H1 (cell line): Measurements from ENCODE around the gene TMEM220. TPM values are rescaled to one million over a fixed set of nuclear protein-coding genes. Genes with fewer than 3 reads are reported as not detected.
A peak's percentile ranks its signal among the peaks of the same experiment; 100 is the strongest.

Source experiments
- CTCF ChIA-PET: fragments of 300-600 bp; sonication (Branson Sonifier 250); formaldehyde crosslinking; loops from one replicate; lab custom pipeline; 2021; ENCODE audit not compliant: partially characterized antibody; lab: Charles Lee
- POLR2A ChIA-PET: fragments of 300-600 bp; sonication (Branson Sonifier 250); formaldehyde crosslinking; loops from one replicate; lab custom pipeline; 2021; ENCODE audit warnings: inconsistent platforms; ENCODE audit not compliant: partially characterized antibody; lab: Charles Lee
- DNase-seq, 2 experiments: peaks; one replicate each; pipeline versions ENCODE4 v3.0.0 to v3.0.0-alpha.2; 2010 to 2022; ENCODE audit warnings: low spot score in 2 of 2, low read depth in 1 of 2, mixed read lengths in 1 of 2
- FAIRE-seq: peaks from 2 replicates; lab custom pipeline; 2011; peaks lifted over from hg19 to GRCh38; lab: Jason Lieb, UNC
- H2AFZ ChIP-seq: 2 replicates; pipeline ENCODE4 v1.8.1; 2012; ENCODE audit warnings: low read length, inconsistent platforms
- H2AK5ac ChIP-seq: 2 replicates; pipeline ENCODE4 v1.6.1; 2013; ENCODE audit warnings: low read depth, low read length
- H2BK120ac ChIP-seq: replicated peaks from 2 replicates; pipeline ENCODE3; 2013; ENCODE audit warnings: low read depth, low read length, inconsistent platforms
- H2BK12ac ChIP-seq: 2 replicates; pipeline ENCODE4 v1.6.1; 2013; ENCODE audit warnings: low read depth, low read length
- H2BK15ac ChIP-seq: 2 replicates; pipeline ENCODE4 v1.6.1; 2013; ENCODE audit warnings: low read length
- H2BK20ac ChIP-seq: 2 replicates; pipeline ENCODE4 v1.6.1; 2013; ENCODE audit warnings: low read length
- H2BK5ac ChIP-seq: 2 replicates; pipeline ENCODE4 v1.6.1; 2013; ENCODE audit warnings: low read depth, low read length
- H3K14ac ChIP-seq: 2 replicates; pipeline ENCODE4 v1.6.1; 2013; ENCODE audit warnings: inconsistent platforms; ENCODE audit not compliant: insufficient read length
- H3K18ac ChIP-seq: 2 replicates; pipeline ENCODE4 v1.6.1; 2013; ENCODE audit warnings: low read length; ENCODE audit errors: extremely low read depth
- H3K23ac ChIP-seq: 2 replicates; pipeline ENCODE4 v1.6.1; 2013; ENCODE audit warnings: inconsistent platforms; ENCODE audit not compliant: insufficient read length
- H3K23me2 ChIP-seq: 2 replicates; pipeline ENCODE4 v1.6.1; 2013; ENCODE audit warnings: low read depth, low read length
- H3K27ac ChIP-seq: 2 replicates; pipeline ENCODE4 v1.6.1; 2011; ENCODE audit warnings: low read depth, low read length, inconsistent platforms
- H3K27me3 ChIP-seq, 4 experiments: replicated peaks in 1 of 4; 1 replicate in 1 of 4; 2 replicates in 3 of 4; pipeline versions ENCODE4 v1.6.1 to v1.8.1; 2011 to 2013; ENCODE audit warnings: low read length in 3 of 4, mild to moderate bottlenecking in 3 of 4, inconsistent platforms in 2 of 4, mixed read lengths in 2 of 4, moderate library complexity in 1 of 4; ENCODE audit not compliant: control insufficient read depth in 3 of 4, insufficient read depth in 3 of 4; ENCODE audit errors: extremely low read depth in 1 of 4
- H3K36me3 ChIP-seq, 4 experiments: 2 replicates each; pipeline versions ENCODE4 v1.6.1 to v1.8.1; 2011 to 2013; ENCODE audit warnings: mild to moderate bottlenecking in 4 of 4, low read length in 3 of 4, moderate library complexity in 2 of 4, control low read depth in 1 of 4, inconsistent platforms in 1 of 4; ENCODE audit not compliant: insufficient read depth in 4 of 4, control insufficient read depth in 2 of 4
- H3K4ac ChIP-seq: replicated peaks from 2 replicates; pipeline ENCODE3; 2013; ENCODE audit warnings: low read length, low read depth, mixed read lengths, inconsistent platforms; ENCODE audit not compliant: insufficient read length
- H3K4me1 ChIP-seq, 4 experiments: replicated peaks in 1 of 4; 1 replicate in 1 of 4; 2 replicates in 3 of 4; pipeline versions ENCODE4 v1.6.1 to v1.8.1; 2011 to 2013; ENCODE audit warnings: low read length in 3 of 4, inconsistent platforms in 2 of 4, mixed read lengths in 1 of 4; ENCODE audit not compliant: insufficient read depth in 4 of 4, control insufficient read depth in 3 of 4
- H3K4me2 ChIP-seq, 2 experiments: 2 replicates each; pipeline versions ENCODE4 v1.6.1 to v1.8.1; 2011 to 2013; ENCODE audit warnings: low read depth in 2 of 2, low read length in 2 of 2, control low read depth in 1 of 2, inconsistent platforms in 1 of 2, mild to moderate bottlenecking in 1 of 2; ENCODE audit not compliant: insufficient read depth in 1 of 2
- H3K4me3 ChIP-seq, 4 experiments: fragments of 200-600, 300-600 bp in 1 of 4; sonication (generic), shearing (Covaris generic), sonication (Bioruptor Twin) in 1 of 4; 2 replicates each; pipeline versions ENCODE4 v1.5.1 to v1.8.1; 2011 to 2016; ENCODE audit warnings: low read length in 4 of 4, low read depth in 3 of 4, control low read depth in 2 of 4, inconsistent platforms in 2 of 4, mild to moderate bottlenecking in 2 of 4, mixed read lengths in 1 of 4, moderate library complexity in 1 of 4; ENCODE audit not compliant: insufficient read depth in 2 of 4; ENCODE audit errors: extremely low read depth in 1 of 4
- H3K56ac ChIP-seq: replicated peaks from 2 replicates; pipeline ENCODE3; 2013; ENCODE audit warnings: low read depth, mild to moderate bottlenecking, mixed read lengths, low read length, inconsistent platforms; ENCODE audit not compliant: insufficient read length
- H3K79me1 ChIP-seq: 2 replicates; pipeline ENCODE4 v1.6.1; 2013; ENCODE audit warnings: low read depth, low read length, control low read depth
- H3K79me2 ChIP-seq, 2 experiments: 2 replicates each; pipeline versions ENCODE4 v1.6.1 to v1.8.1; 2012 to 2013; ENCODE audit warnings: low read length in 2 of 2, mild to moderate bottlenecking in 2 of 2, inconsistent platforms in 1 of 2; ENCODE audit not compliant: insufficient read depth in 2 of 2, control insufficient read depth in 1 of 2
- H3K9ac ChIP-seq, 4 experiments: replicated peaks in 1 of 4; 1 replicate in 1 of 4; 2 replicates in 3 of 4; pipeline versions ENCODE4 v1.6.1 to v1.8.1; 2011 to 2013; ENCODE audit warnings: low read depth in 3 of 4, low read length in 3 of 4, control low read depth in 2 of 4, mild to moderate bottlenecking in 2 of 4, moderate library complexity in 2 of 4, inconsistent platforms in 1 of 4; ENCODE audit errors: extremely low read depth in 1 of 4
- H3K9me3 ChIP-seq, 2 experiments: 2 replicates each; pipeline versions ENCODE4 v1.6.1 to v1.8.1; 2012 to 2013; ENCODE audit warnings: mild to moderate bottlenecking in 2 of 2, moderate library complexity in 2 of 2, control low read depth in 1 of 2, inconsistent platforms in 1 of 2, low read depth in 1 of 2, low read length in 1 of 2, mixed read lengths in 1 of 2; ENCODE audit not compliant: insufficient read depth in 2 of 2
- H4K20me1 ChIP-seq, 2 experiments: replicated peaks in 1 of 2; 2 replicates each; pipeline versions ENCODE3 to v1.8.1; 2011 to 2013; ENCODE audit warnings: inconsistent platforms in 2 of 2, low read length in 2 of 2, mild to moderate bottlenecking in 1 of 2; ENCODE audit not compliant: insufficient read depth in 2 of 2, control insufficient read depth in 1 of 2
- H4K5ac ChIP-seq: 2 replicates; pipeline ENCODE4 v1.6.1; 2013; ENCODE audit warnings: low read length, low read depth, mixed read lengths, inconsistent platforms; ENCODE audit not compliant: insufficient read length
- H4K8ac ChIP-seq: 2 replicates; pipeline ENCODE4 v1.8.0; 2013; ENCODE audit warnings: mild to moderate bottlenecking, moderate library complexity, low read length, inconsistent platforms; ENCODE audit not compliant: insufficient read depth; ENCODE audit errors: extremely low read depth
- H4K91ac ChIP-seq: replicated peaks from 2 replicates; pipeline ENCODE3; 2013; ENCODE audit warnings: low read length, mixed read lengths, inconsistent platforms; ENCODE audit not compliant: insufficient read length
- ATF3 ChIP-seq: IDR thresholded peaks from 2 replicates; pipeline ENCODE4 v1.6.1; 2011; ENCODE audit warnings: low read depth, mild to moderate bottlenecking, low read length; ENCODE audit not compliant: insufficient read depth
- BACH1 ChIP-seq: IDR thresholded peaks from 2 replicates; pipeline ENCODE4 v1.6.1; 2012; ENCODE audit warnings: low read length, improper control_type of control experiment
- CREB1 ChIP-seq: IDR thresholded peaks from 2 replicates; pipeline ENCODE4 v1.6.1; 2012; ENCODE audit warnings: inconsistent platforms
- E2F6 ChIP-seq: IDR thresholded peaks from 2 replicates; pipeline ENCODE4 v1.6.1; 2012; ENCODE audit warnings: inconsistent platforms
- JUN ChIP-seq: IDR thresholded peaks from 2 replicates; pipeline ENCODE4 v1.6.1; 2011; ENCODE audit warnings: low read depth, mild to moderate bottlenecking, improper control_type of control experiment, low read length
- MAFK ChIP-seq: IDR thresholded peaks from 2 replicates; pipeline ENCODE4 v1.6.1; 2012; ENCODE audit warnings: low read depth, mild to moderate bottlenecking, improper control_type of control experiment, low read length
- POLR2AphosphoS5 ChIP-seq: IDR thresholded peaks from 2 replicates; pipeline ENCODE4 v1.6.1; 2011; ENCODE audit warnings: low read depth, low read length
- SIX5 ChIP-seq: IDR thresholded peaks from 2 replicates; pipeline ENCODE4 v1.6.1; 2011; ENCODE audit warnings: mild to moderate bottlenecking, low read depth, low read length
- SP4 ChIP-seq: IDR thresholded peaks from 2 replicates; pipeline ENCODE4 v1.6.1; 2012; ENCODE audit warnings: low read length, inconsistent platforms
- TAF1 ChIP-seq: IDR thresholded peaks from 2 replicates; pipeline ENCODE4 v1.6.1; 2011; ENCODE audit warnings: mild to moderate bottlenecking, low read depth, low read length
- TAF7 ChIP-seq: optimal IDR thresholded peaks from 2 replicates; pipeline ENCODE3; 2011; ENCODE audit warnings: low read depth, mild to moderate bottlenecking, inconsistent platforms, low read length, moderate library complexity, borderline replicate concordance
- TEAD4 ChIP-seq: IDR thresholded peaks from 2 replicates; pipeline ENCODE4 v1.6.1; 2012; ENCODE audit warnings: low read depth, low read length, inconsistent platforms, mixed read lengths
- WGBS, 2 experiments: shearing (Covaris generic) in 1 of 2; methylation state at CpG; one replicate each; pipeline versions ENCODE4 v1.1.6 to v1.1.7; 2013 to 2015; ENCODE audit warnings: low lambda C conversion rate in 2 of 2, mixed read lengths in 2 of 2, inconsistent platforms in 1 of 2, low coverage in 1 of 2, missing lambda C conversion rate in 1 of 2; ENCODE audit not compliant: insufficient replicate concordance in 2 of 2, insufficient coverage in 1 of 2, insufficient read length in 1 of 2; ENCODE audit errors: extremely low coverage in 1 of 2, missing lambda C conversion rate in 1 of 2; 5-methylcytosine and 5-hydroxymethylcytosine counted together
- polyA plus RNA-seq, 7 experiments: library from polyadenylated mRNA; depleted of rRNA in 3 of 7; stranded (reverse) in 5 of 7; unstranded in 2 of 7; fragments of >200 nt in 5 of 7; fragments of 200-250 nt in 2 of 7; gene quantifications; 1 replicate in 5 of 7; 2 replicates in 1 of 7; 4 replicates in 1 of 7; pipeline versions ENCODE4 v1.2.1 to v1.2.3, GENCODE V29; 2011 to 2013; ENCODE audit warnings: missing spikeins in 2 of 7, mixed read lengths in 2 of 7
- total RNA-seq: library from RNA; stranded (reverse); fragmentation: NEBNext Ultra II Directional; extraction: Animal tissue kit (Norgen Biotek cat#: 25700); gene quantifications from 2 replicates; pipeline ENCODE4 v1.2.1, GENCODE V29; 2021

Gene TMEM220
- total and polyA plus RNA-seq, 2 of the 8 experiments (the other 6 are each of a cell fraction or from before 2014, with no cell fraction given), result 3.8 to 4.1 TPM

GRCh38 chr17:10733666-10734065, 3.8 kb upstream of the TMEM220 start:
- Histone ChIP-seq H2AK5ac (no peak overlapping the region), H3K56ac (no peak overlapping the region), H3K9me3 (peaks cover 0 to 2% of the 10 kb centered on the region in 2 experiments; a peak in 1 of 4 replicates), H2AFZ (no peak overlapping the region), H2BK12ac (no peak overlapping the region), H3K23me2 (peaks cover 2% of the 10 kb centered on the region; the same call in 1 of the 2 replicates), H3K79me2 (no peaks in the 10 kb centered on the region), H3K79me1 (no peaks in the 10 kb centered on the region), H3K9ac (no peak overlapping the region), H2BK20ac (no peak overlapping the region), H3K18ac (no peak overlapping the region), H2BK15ac (no peak overlapping the region), H2BK5ac (no peak overlapping the region), H3K4ac (no peak overlapping the region), H2BK120ac (no peak overlapping the region), H4K5ac (no peak overlapping the region), H3K23ac (no peak overlapping the region), H4K8ac (no peak overlapping the region), H4K20me1 (no peaks in the 10 kb centered on the region), H4K91ac (no peak overlapping the region), H3K4me3 (no peak overlapping the region), H3K14ac (no peak overlapping the region), H3K4me2 (no peak overlapping the region), H3K27me3 (no peaks in the 10 kb centered on the region), H3K4me1 (peaks cover 0 to 10% (median 3%) of the 10 kb centered on the region in 4 experiments; a peak in 6 of 7 replicates), H3K27ac (no peak overlapping the region), H3K36me3 (no peaks in the 10 kb centered on the region)
- 94% methylated on average over 3 of the region's 3 CpGs; no CpG with 5 or more reads in 1 of the 2 experiments for WGBS, 2 experiments
- ChIA-PET CTCF (interaction anchor here (1.2 to 8.1 kb wide), 7 partner anchors 9 to 776 kb away, joined by 3 to 88 read pairs (median 5); no protein-coding TSS in a partner anchor), POLR2A (no interaction called here)
- FAIRE-seq (no peak), DNase-seq (peak in 1 of 2 experiments; percentile 16)
- TF ChIP-seq SP4, result no peak
- no peak for TF ChIP-seq TEAD4
- TF ChIP-seq TAF1, result no peak
- no peak for TF ChIP-seq JUN
- TF ChIP-seq SIX5, result no peak
- no peak for TF ChIP-seq E2F6
- no peak for TF ChIP-seq ATF3
- TF ChIP-seq MAFK, result no peak
- no peak for TF ChIP-seq CREB1
- TF ChIP-seq BACH1, result no peak
- TF ChIP-seq POLR2AphosphoS5, result no peak
- no peak for TF ChIP-seq TAF7
